RPMI8226 (cell line): ENCODE results near the gene P3H3.
"Not testable (repeated sequence)": the region's sequence is repeated elsewhere in the genome, so short reads cannot be mapped to it uniquely, and the experiment has no call there.

Source experiments
- DNase-seq: peaks from one replicate; pipeline ENCODE4 v3.0.0-alpha.2; 2015

P3H3 gene

DNA sequence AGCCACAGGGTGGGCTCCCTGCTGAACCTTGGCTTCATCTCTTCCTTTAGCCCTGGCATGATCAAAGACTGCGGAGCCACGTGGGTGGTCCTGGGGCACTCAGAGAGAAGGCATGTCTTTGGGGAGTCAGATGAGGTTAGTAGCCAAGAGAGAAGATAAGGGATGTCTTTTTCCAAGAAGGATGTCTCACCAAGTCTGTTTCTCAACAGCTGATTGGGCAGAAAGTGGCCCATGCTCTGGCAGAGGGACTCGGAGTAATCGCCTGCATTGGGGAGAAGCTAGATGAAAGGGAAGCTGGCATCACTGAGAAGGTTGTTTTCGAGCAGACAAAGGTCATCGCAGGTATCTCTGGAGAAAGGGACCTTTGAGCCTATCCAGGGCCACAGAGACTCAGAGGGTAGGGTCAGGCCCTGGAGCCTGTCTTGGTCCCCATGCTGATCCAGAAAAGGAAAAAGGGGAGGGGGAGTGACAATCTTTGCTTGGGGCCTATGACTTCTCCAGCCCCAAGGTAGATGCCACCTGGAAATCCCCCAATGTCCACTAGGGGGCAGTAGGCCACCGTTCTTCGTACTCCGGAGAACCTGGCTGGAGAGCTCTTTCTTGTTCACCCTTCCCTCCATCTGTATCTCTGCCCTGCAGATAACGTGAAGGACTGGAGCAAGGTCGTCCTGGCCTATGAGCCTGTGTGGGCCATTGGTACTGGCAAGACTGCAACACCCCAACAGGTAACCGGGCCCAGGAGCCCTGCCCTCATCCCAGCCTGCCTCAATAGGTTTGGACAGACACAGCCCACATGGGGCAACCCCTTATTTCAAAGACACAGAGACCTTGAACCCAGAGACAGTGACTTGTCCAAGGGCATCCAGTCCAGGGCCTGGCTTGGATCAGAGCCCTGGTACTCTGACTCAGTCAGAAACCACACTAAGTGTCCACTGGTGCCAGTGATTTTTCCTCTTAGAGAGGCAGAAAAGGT is 41.1 kb downstream of the P3H3 start:
- peak; percentile 87 for DNase-seq

DNA sequence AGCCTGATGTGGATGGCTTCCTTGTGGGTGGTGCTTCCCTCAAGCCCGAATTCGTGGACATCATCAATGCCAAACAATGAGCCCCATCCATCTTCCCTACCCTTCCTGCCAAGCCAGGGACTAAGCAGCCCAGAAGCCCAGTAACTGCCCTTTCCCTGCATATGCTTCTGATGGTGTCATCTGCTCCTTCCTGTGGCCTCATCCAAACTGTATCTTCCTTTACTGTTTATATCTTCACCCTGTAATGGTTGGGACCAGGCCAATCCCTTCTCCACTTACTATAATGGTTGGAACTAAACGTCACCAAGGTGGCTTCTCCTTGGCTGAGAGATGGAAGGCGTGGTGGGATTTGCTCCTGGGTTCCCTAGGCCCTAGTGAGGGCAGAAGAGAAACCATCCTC is 42.1 kb downstream of the P3H3 start:
- DNase-seq: not testable (repeated sequence)

DNA sequence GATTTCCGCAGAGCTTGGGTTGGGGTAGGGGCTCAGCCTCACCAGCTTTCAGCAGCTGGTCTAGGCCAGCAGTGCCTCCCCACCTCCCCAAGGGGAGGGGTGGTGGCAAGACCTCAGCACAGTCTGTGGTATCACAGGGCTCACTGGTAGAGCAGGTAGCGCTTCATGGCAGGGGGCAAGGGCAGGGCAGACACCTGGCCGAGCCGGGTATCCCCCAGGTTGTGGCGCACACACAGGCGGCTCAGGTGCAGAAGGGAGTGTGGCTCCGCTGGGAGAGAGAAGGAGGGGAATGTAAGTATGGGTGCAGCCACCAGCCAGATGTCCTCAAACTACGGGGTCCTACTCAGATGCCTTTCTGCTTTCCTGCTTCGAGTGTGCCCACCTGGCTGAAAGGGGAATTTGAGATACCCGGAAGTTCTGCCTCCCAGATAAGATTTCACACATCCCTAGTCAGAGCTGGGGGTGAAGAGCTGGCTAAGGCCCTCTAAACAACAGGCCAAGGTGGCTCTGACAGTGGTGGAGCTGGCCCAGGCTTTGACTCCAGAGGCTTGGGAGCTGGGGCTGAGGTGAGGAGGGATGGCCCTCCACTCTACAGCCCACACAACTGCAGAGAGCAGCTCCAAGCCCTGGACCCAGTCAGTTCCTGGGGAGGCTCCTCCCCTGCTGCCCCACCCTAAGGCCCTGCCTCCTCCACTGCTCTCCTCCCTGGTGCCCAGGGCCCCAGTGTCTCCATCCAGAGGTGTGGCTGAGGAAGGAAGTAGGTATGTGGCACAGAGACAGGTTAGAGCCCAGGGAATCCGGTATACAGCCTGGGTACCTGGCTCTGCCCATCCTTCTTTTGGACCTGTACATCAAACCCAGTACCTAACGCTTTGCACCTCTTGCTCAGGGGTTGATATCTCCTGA is 43.1 kb downstream of the P3H3 start:
- DNase-seq: peak; percentile 53

DNA sequence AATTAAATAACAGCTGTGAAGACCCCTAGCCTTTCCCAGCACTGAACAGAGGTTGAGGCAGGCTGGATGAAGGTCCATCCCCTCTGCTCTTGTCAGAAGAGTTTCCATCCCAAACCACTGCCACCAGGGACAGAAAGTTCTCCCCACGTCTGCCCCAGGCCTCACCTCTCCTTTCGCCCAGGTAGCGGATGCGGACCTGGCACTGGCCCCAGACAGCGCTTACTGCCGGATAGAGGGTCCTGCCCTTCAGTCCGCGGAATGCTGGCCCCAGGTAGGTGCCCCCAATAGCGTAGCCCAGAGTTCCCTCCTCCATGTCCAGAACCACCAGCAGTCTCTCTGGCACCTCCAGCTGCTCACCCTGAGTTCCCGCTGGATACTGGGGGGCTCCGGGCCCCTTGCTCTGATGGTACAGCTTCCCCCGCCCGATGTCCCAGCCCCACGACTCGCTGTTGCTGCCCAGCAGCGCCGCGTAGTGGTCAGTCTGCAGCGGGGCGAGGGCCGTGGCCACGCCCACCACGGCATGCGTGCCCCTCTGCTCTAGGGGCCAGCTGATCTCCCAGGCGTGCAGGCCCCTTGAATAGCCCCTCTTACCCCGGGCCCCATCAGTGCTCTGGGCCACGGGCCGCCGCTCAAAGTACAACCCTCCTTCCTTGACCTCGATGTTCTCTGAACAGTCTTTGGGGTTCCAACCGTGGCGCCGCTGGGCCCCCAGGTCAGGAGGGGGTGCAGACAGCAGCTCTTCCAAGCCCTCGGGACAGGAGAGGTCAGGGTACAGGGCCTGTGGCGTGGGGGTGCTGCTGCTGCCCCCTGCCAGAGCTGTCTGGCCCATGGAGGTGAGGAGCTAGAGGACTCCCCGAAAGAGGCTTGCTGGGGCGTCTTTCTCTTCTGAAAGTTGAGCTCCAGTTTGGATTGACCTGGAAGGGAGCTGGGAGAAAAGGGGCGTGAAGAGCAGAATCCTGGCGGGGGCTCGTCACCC is 44.2 kb downstream of the P3H3 start:
- peak; percentile 88 for DNase-seq

DNA sequence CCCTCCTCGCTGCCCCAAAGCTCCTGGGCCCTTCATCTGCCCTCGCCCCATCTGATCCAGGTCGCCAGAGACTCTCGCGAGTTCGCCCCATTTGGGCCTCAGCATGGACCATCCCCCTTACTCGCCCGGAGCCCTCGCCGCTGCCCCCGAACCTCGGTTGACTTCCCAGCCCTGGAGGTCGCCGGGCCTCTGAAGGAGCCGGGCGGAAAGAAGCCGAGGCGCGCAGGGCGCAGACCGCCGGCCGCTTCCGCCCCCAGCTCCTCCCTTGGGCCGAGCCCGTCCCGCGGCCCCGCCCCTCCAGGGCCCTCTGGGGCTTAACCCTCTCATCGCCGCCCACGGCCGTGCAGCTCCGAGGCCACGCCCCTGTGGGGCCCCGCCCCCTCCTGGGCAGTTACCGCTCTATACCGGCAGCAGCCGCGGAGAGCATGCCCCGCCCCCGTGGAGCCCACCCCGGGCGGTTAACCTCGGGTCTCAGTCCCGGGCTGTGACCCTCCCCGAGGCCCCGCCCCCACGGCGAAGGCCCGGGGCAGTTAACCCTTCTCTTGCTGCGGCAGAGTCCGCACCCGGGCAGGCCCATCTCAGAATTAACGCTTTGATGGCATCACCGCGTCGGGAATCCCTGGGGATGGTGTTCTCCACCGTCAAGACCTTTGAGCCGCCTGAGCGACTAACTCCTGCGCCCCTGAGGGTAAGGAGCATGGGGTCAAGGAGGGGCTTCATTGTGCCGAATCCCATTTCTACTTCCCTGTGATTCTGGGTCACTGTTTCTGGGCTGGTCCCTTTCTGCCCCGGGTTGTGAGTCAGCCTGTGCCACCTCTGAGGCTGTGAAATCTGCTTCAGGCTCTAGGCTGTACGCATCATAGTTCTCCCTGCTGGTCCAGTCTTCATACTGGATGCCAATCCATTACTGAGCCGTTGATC is 45.1 kb downstream of the P3H3 start, which contains the start of gene SPSB2:
Gene SPSB2 (minus strand): TSS at position 210 of the 921 bp plus-strand sequence. CDS start 402 bp downstream, outside the sequence.
- peak; percentile 99 for DNase-seq

DNA sequence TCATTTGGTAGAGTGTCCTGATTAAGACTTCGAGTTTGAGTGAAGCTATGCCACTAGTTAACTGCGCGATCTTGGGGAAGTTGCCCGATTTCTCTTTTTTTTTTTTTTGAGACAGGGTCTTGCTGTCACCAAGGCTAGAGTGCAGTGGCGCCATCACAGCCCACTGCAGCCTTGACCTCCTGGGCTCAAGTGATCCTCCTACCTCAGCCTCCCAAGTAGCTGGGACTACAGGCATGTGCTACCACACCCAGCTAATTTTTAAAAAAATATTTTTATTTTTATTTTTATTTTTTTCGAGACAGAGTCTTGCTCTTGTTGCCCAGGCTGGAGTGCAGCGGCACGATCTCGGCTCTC is 45.8 kb downstream of the P3H3 start:
- not testable (repeated sequence) for DNase-seq

DNA sequence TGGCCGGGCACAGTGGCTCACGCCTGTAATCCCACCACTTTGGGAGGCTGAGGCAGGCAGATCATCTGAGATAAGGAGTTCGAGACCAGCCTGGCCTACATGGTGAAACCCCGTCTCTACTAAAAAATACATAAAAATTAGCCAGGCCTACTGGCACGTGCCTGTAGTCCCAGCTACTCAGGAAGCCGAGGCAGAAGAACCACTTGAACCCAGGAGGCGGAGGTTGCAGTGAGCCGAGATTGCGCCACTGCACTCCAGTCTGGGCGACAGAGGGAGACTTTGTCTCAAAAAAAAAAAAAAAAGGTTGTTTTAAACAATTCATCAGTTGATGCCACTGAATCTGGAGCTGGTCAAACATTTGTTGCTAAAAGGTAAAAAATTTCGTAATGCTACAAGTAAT is 51.6 kb downstream of the P3H3 start:
- DNase-seq: not testable (repeated sequence)

DNA sequence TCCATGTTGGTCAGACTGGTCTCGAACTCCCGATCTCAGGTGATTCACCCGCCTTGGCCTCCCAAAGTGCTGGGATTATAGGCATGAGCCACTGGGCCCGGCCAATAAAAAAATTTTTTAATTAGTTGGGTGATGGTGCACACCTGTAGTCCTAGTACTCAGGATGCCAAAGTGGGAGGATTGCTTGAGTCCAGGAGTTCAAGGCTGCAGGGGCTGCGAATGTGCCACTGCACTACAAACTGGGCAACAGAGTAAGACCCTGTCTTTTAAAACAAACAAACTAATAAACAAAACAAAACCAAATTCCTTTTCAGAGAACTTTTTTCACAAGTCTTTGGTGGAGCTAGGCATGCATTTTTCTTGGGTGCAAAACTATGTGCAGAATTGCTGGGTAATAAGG is 55.0 kb downstream of the P3H3 start:
- no peak for DNase-seq

DNA sequence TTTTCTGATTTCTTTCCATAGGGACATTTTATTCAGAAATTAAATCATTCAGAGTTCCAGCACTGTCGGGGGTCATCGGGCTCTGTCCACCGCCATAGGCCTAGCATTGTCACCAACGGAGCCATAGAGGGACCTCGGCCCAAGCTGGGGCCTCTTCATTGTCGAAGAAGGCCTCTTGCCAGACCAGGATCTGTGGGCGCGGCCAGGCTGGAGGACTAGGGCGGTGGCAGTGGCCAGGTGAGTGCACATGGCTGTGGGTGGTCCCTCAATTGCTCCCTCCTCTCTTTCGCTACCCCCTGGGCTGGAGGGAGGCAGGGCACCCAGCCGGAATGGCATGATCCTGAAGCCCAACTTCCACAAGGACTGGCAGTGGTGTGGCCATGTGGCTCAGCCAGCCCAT is 55.5 kb downstream of the P3H3 start:
- DNase-seq: no peak

DNA sequence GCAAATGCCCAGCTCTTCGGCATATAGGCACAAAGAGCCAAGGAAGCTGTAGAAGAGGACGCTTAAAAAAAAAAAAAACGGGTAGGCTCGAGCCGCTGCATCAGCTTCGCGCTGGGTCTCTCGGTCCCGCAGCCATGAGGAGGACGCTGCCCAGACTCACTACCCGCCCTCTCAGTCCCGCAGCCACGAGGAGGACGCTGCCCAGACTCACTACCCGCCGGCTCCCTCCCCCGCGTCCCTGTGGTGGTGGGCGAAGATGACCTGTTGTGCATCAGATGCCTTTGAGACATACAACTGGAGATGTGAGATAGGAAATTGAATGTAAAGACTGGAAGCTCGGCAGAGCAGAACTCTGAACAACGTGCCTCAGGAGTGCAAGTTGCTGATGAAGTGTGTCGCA is 56.3 kb downstream of the P3H3 start:
- DNase-seq: no peak

DNA sequence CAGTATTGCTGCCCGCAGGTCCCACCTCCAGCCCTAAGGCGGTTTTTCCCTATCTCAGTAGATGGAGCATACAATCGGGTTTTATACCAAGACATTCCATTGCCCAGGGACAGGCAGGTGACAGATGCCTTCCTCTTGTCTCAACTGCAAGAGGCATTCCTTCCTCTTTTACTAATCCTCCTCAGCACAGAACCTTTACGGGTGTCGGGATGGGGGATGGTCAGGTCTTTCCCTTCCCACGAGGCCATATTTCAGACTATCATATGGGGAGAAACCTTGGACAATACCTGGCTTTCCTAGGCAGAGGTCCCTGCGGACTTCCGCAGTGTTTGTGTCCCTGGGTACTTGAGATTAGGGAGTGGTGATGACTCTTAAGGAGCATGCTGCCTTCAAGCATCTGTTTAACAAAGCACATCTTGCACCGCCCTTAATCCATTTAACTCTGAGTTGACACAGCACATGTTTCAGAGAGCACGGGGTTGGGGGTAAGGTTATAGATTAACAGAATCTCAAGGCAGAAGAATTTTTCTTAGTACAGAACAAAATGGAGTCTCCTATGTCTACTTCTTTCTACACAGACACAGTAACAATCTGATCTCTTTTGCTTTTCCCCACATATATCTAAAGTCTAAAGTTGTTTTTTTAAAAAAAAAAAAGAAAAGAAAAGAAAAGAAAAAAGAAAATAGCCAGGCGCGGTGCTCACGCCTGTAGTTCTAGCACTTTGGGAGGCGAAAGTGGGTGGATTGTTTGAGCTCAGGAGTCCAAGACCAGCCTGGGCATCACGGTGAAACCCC is 58.2 kb downstream of the P3H3 start:
- not testable (repeated sequence) for DNase-seq

DNA sequence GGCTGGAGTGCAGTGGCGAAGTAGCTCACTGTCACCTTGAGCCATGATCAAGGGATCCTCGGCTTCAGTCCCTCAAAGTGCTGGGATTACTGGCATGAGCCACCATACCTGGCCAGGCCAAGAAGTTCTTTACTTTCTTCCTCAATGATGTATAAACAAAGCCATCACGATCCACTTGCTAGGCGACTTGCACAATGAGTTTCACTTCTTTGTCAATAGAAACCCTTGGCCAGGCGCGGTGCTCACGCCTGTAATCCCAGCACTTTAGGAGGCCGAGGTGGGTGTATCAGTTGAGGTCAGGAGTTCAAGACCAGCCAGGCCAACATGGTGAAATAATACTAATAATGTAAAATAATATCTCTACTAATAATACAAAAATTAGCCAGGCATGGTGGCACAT is 59.3 kb downstream of the P3H3 start:
- DNase-seq: no peak

DNA sequence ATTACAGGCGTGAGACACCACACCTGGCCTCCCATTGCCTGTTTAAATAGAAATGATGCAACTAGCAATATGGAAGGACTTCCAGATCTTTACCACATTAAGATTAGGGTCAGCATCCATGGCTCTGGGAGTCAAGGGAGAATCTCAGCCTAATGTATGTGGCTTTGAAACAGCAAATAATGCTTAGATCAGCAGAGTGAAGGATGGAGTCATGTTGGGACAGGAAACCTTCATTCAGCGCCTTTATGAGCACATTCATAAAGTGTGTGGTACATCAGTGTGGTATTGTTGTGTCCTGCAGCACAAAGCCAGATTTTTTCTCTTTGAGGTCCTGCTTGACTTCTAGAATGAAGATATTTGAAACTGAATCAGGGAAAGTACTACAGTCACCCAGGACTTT is 60.2 kb downstream of the P3H3 start:
- DNase-seq: peak; percentile 33

DNA sequence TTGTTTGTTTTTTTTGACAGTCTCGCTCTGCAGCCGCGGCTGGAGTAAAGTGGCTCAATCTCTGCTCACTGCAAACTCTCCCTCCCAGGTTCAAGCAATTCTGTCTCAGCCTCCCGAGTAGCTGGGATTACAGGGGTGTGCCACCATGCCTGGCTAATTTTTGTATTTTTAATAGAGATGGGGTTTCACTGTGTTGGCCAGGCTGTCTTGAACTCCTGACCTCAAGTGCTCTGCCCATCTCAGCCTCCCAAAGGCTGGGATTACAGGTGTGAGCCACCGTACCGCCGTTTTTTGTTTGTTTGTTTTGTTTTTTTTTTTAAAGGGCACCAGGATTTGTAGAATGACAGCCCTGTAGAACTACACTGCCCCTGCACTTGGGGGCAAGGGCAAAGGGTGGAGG is 60.6 kb downstream of the P3H3 start:
- not testable (repeated sequence) for DNase-seq
